Measurements from ENCODE around the gene PRELP. TPM values are rescaled to one million over a fixed set of nuclear protein-coding genes. Genes with fewer than 3 reads are reported as not detected.

The PRELP gene
- total RNA-seq, 1 donor from 2014 or later = not detected

DNA sequence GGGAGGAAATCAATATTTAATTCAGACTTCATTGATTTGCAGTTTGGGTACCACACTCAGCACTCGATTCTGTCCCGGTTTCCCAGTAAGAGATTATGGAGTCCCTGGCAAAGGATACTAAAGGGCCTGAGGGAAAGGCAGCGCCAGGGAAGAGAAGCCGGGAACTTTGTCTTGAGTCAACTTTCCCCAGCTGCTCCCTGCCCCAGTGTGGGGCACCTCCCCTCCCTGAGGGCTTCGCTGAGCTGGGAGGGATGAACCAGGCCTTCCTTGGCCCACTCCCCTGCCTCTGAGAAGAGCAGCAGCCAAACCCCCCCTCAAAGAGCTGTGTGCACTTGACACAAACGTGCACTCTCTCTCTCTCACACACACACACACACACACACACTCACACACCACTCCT, 51.0 kb downstream of the PRELP start:
- TF ChIP-seq, protein P1, sequence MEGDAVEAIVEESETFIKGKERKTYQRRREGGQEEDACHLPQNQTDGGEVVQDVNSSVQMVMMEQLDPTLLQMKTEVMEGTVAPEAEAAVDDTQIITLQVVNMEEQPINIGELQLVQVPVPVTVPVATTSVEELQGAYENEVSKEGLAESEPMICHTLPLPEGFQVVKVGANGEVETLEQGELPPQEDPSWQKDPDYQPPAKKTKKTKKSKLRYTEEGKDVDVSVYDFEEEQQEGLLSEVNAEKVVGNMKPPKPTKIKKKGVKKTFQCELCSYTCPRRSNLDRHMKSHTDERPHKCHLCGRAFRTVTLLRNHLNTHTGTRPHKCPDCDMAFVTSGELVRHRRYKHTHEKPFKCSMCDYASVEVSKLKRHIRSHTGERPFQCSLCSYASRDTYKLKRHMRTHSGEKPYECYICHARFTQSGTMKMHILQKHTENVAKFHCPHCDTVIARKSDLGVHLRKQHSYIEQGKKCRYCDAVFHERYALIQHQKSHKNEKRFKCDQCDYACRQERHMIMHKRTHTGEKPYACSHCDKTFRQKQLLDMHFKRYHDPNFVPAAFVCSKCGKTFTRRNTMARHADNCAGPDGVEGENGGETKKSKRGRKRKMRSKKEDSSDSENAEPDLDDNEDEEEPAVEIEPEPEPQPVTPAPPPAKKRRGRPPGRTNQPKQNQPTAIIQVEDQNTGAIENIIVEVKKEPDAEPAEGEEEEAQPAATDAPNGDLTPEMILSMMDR (conservative IDR thresholded peaks at IDR 0.05; ENCODE audit: low read depth, low read length) = no peak
- H3K4me3 ChIP-seq (ENCODE audit: low read depth, low read length) = no peak overlapping the region
- DNase-seq (ENCODE audit: low read depth) = no peak

DNA sequence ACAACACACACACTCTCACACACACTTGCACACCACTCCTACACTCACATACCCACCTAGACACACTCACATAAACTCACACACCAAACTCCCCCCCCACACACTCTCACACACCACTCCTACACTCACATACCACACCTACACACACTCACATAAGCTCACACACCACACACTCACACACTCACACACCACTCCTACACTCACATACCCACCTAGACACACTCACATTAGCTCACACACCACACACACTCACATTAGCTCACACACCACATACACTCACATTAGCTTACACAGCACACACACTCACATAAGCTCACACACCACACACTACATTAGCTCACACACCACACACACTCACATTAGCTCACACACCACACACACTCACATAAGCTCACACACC, 51.4 kb downstream of the PRELP start:
- H3K4me3 ChIP-seq (ENCODE audit: low read depth, low read length) = no peak overlapping the region
- TF ChIP-seq, protein P1 (conservative IDR thresholded peaks at IDR 0.05; ENCODE audit: low read depth, low read length) = no peak
- DNase-seq (ENCODE audit: low read depth) = no peak

DNA sequence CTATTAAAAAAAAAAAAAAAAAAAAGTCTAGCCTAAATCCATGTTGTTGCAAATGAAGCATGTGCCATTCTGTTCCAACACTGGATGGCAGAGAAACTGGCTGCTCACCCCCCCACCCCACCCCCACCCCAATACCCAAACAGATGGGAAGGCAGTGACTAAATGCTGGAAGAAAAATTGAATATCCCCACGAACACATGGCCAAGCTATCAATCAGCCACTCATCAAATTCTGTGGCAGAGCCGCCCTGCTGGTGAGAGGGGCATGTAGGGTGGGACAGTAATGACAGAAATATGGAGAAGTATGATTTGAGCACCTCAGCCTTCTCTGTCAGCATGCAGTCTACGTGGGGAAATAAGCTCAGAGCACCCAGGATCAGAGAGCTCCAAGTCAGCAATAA, 52.5 kb downstream of the PRELP start:
- no peak for DNase-seq (ENCODE audit: low read depth)
- H3K4me3 ChIP-seq (ENCODE audit: low read depth, low read length) = no peak overlapping the region
- TF ChIP-seq, protein P1 (conservative IDR thresholded peaks at IDR 0.05; ENCODE audit: low read depth, low read length) = peak; percentile 12

DNA sequence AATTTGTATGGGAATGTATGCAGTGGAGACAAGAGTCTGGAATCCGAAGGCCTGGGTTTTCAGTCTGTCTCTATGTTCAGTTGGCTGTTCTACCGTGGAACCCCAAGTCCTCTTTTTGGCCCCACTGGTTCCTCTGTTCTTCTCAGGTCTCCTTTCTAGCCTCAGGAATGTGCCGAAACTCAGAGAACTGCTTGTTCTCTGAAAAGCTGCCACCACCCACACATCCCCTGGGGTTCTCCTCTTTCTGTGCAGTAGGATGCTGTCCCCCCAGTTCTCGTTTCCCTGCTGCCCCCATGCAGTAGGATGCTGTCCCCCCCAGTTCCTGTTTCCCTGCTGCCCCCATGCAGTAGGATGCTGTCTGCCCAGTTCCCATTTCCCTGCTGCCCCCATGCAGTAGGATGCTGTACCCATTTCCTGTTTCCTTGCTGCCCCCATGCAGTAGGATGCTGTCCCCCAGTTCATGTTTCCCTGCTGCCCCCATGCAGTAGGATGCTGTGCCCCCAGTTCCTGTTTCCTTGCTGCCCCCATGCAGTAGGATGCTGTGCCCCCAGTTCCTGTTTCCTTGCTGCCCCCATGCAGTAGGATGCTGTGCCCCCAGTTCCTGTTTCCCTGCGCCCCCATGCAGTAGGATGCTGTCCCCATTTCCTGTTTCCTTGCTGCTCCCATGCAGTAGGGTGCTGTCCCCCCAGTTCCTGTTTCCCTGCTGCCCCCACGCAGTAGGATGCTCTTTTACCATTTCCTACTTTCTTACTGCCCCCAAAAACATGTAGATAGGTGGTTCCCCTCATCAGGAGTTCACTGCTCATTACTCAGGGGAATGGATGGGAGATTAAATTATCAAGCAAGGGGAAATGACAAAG, 53.6 kb downstream of the PRELP start:
- DNase-seq (ENCODE audit: low read depth) = no peak
- no peak overlapping the region for H3K4me3 ChIP-seq (ENCODE audit: low read depth, low read length)
- TF ChIP-seq, protein P1 (conservative IDR thresholded peaks at IDR 0.05; ENCODE audit: low read depth, low read length) = no peak

DNA sequence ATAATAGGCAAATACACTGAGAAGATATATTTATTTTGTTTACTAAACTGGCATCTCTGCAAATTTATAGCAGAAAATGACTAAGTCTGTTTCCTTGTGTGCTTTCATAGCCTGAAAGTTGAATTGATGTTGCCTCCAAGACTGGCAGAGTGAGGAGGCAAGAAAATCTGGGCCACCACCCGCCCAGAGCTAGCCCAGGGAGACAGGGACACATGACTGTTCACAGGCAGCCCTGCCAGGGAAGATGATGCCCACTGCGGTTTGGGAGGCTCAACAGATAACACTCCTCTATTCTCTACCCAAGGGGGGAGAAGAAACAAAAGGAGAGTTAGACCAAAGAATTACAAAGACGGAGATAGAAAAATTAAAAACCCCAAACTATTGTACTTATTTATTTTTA, 55.5 kb downstream of the PRELP start:
- TF ChIP-seq, protein P1 (conservative IDR thresholded peaks at IDR 0.05; ENCODE audit: low read depth, low read length) = no peak
- no peak for DNase-seq (ENCODE audit: low read depth)
- H3K4me3 ChIP-seq (ENCODE audit: low read depth, low read length) = no peak overlapping the region

DNA sequence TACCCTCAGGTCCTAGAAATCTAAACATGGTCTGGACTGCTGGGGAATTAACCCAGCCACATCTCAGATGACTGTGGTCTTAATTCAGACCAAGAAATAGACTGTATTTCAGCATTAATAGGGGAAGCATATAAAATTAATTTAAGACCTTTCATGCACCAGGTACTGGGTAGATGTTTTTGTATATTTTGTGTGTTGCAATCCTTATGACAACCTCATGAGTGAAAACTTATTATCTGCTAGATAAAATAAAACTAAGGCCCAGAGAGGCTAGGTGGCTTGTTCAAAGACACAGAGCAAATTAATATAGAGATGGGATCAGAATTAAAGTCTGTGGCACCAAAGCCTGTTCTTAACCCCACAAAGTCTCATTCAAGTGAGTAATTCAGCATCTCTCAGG, 58.4 kb downstream of the PRELP start:
- TF ChIP-seq, protein P1 (conservative IDR thresholded peaks at IDR 0.05; ENCODE audit: low read depth, low read length) = no peak
- no peak for DNase-seq (ENCODE audit: low read depth)
- H3K4me3 ChIP-seq (ENCODE audit: low read depth, low read length) = no peak overlapping the region

DNA sequence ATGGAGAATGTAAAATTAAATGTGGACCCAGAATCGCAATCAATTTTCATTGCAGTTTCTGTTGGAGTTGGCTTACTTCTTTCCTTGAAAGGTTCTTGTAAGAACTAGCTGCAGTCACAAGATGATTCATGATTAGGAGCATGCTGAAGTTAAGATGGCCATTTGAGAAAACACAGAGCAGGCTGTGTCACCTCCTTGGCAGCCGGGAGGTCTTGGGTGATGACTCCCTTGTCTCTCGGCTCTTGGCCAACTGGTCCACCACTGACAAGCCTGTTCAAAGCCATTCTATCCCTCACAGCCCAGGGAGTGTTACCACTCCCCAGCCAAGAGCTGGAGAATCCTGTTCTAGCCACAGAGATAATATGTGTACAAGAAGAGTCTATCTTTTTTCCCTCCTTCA, 58.9 kb downstream of the PRELP start:
- no peak overlapping the region for H3K4me3 ChIP-seq (ENCODE audit: low read depth, low read length)
- DNase-seq (ENCODE audit: low read depth) = no peak
- TF ChIP-seq, protein P1 (conservative IDR thresholded peaks at IDR 0.05; ENCODE audit: low read depth, low read length) = no peak
